GM12892 (cell line): ENCODE data around the gene CDH11.

Experiments
- POLR2AphosphoS5 ChIP-seq: IDR thresholded peaks from 2 replicates; pipeline ENCODE4 v1.6.1; 2011; ENCODE audit warnings: low read depth, low read length, control low read depth
- TAF1 ChIP-seq: IDR thresholded peaks from 2 replicates; pipeline ENCODE4 v1.6.1; 2011; ENCODE audit warnings: low read depth, mild to moderate bottlenecking, control low read depth, low read length, borderline replicate concordance

DNA sequence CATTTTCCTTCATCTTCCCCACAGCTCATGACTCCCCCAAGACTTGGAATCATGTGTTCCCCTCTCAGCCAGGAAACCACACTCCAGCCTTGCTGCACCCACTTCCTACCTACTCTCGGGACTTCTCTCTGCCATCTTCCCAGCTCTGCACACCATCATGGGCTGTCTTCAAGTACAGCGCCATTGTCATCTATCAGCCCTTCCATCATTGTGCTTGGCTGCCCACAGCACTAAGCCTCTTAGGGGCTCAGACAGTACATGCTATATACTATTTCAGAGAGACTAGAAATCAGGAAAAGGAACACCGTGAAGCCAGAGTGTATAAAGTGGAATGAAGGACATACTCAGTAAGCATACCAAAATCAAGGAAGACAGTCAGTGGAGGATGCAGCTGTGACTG, 64.7 kb downstream of the CDH11 start:
- TF ChIP-seq POLR2AphosphoS5 (no peak), TAF1 (no peak)
